ENCODE data around the gene PAAF1.

The PAAF1 gene

GRCh38 chr11:73946798-73947458, 70.1 kb downstream of the PAAF1 start:
- DNase-seq, result no peak

- no peak for DNase-seq
These were observed 72.4 kb downstream of the PAAF1 start for GRCh38 chr11:73949246-73949645.

- DNase-seq, result no peak
These were observed 73.1 kb downstream of the PAAF1 start for GRCh38 chr11:73949912-73950311.

- peak; percentile 21 to 70 (median 49) for DNase-seq
These were observed 74.3 kb downstream of the PAAF1 start, which contains the start of gene DNAJB13 for GRCh38 chr11:73950869-73951710. TSS of gene DNAJB13 (plus strand) at chr11:73951026. CDS start at chr11:73951070, 44 bp downstream.

- peak; percentile 38 to 71 (median 56) for DNase-seq
These were observed 75.0 kb downstream of the PAAF1 start for GRCh38 chr11:73951797-73952196.

- DNase-seq, result peak in 1 of 3 experiments; percentile 54
These were observed 80.3 kb downstream of the PAAF1 start for GRCh38 chr11:73956876-73957653.

GRCh38 chr11:73957654-73958361, 81.0 kb downstream of the PAAF1 start:
- DNase-seq, result peak in 1 of 3 experiments; percentile 44

GRCh38 chr11:73958521-73959141, 81.8 kb downstream of the PAAF1 start:
- DNase-seq, result no peak

- DNase-seq, result no peak
These were observed 84.5 kb downstream of the PAAF1 start for GRCh38 chr11:73961321-73961720.

- DNase-seq, result no peak
These were observed 85.4 kb downstream of the PAAF1 start for GRCh38 chr11:73962101-73962705.

GRCh38 chr11:73963861-73964260, 87.1 kb downstream of the PAAF1 start:
- no peak for DNase-seq

GRCh38 chr11:73965076-73965763, 88.4 kb downstream of the PAAF1 start:
- peak in 1 of 3 experiments; percentile 29 for DNase-seq

- DNase-seq, result peak in 1 of 3 experiments; percentile 27
These were observed 88.9 kb downstream of the PAAF1 start for GRCh38 chr11:73965764-73966121.

- DNase-seq, result no peak
These were observed 91.7 kb downstream of the PAAF1 start for GRCh38 chr11:73968356-73968966.

- no peak for DNase-seq
These were observed 92.3 kb downstream of the PAAF1 start for GRCh38 chr11:73969091-73969490.

- peak in 1 of 3 experiments; percentile 33 for DNase-seq
These were observed 93.4 kb downstream of the PAAF1 start for GRCh38 chr11:73969991-73970800.

- peak in 2 of 3 experiments; percentile 26 to 57 for DNase-seq
These were observed 94.4 kb downstream of the PAAF1 start for GRCh38 chr11:73971175-73971719.

- DNase-seq, result peak in 1 of 3 experiments; percentile 39
These were observed 95.4 kb downstream of the PAAF1 start for GRCh38 chr11:73972187-73972586.

Data from NCI-H1417 (cell line).